ENCODE data around the gene TMEM33. TPM values are rescaled to one million over a fixed set of nuclear protein-coding genes. Genes with fewer than 3 reads are reported as not detected.

TMEM33 gene
- polyA plus RNA-seq, 1 of the 3 experiments (the other 2 are of a cell fraction), result 31.2 TPM

DNA sequence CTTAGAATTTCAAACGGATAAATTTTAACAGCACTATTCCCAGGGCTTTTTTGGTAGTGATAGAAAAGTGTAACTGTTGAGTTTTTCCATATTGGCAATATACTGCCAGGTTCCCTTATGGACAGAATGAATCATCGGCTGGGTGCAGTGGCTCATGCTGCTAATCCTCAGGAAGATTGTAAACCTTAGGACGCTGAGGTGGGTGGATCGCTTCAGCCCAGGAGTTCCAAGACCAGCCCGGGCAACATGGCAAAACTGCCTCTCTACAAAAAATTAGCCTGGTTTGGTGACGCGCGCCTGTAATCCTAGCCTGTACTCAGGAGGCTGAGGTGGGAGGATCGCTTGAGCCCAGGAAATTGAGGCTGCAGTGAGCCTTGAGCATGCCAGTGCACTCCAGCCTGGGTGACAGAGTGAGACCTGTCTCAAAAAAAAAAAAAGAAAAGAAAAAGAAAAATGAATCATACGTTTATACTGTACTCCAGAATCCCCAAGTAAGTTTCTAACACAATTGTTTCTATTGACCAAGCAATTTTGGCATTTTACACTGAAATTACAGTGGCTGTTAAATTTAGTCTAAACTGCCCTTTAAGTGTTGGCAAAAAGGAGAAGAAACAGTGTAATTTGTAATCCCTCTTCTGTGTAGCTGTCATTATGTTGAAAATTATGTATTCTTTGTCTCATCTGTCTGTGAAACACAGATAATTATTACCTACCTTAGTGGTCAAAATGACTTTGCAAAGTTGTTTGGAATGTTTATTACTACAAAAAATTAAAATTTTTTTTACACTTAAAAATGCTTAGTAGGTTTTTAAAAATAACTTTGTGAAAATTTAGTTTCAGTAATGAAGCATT is 56.9 kb downstream of the TMEM33 start:
- Histone ChIP-seq H3K9me2 (no peaks in the 10 kb centered on the region), H3K4me1 (ENCODE audit: control insufficient read depth in 1 of 2, insufficient read depth in 2 of 2, low read depth in 1 of 2, low read length in 1 of 2) (peaks cover 16 to 17% of the 10 kb centered on the region in 2 experiments; a peak in 3 of 4 replicates), H3K4me2 (peak overlapping the region; percentile 76), H3K79me2 (ENCODE audit: insufficient read depth) (peaks cover 81% of the 10 kb centered on the region), H4K20me1 (ENCODE audit: insufficient read depth) (peaks cover 23% of the 10 kb centered on the region), H3K4me3 (ENCODE audit: low read depth in 2 of 2, low read length in 1 of 2) (peak overlapping the region; percentile 71 to 98; a peak in 3 of 4 replicates), H3K27me3 (ENCODE audit: insufficient read depth) (no peaks in the 10 kb centered on the region), H3F3A (replicated peaks; ENCODE audit: insufficient read depth) (no peaks in the 10 kb centered on the region), H3K27ac (ENCODE audit: low read depth in 2 of 2, low read length in 1 of 2) (no peak overlapping the region), H2AFZ (ENCODE audit: low read depth) (no peak overlapping the region; the same call in 1 of the 2 replicates), H3K9ac (peak overlapping the region; percentile 85; the same call in 1 of the 2 replicates), H3K9me3 (no peaks in the 10 kb centered on the region), H3K36me3 (replicated peaks in 1 of 2; ENCODE audit: control insufficient read depth in 1 of 2, insufficient read depth in 2 of 2, low read length in 1 of 2) (peaks cover 6% of the 10 kb centered on the region in 2 experiments)
- POLR2A ChIA-PET, result no interaction called here
- DNase-seq, result no peak
- whole genome bisulfite sequencing (ENCODE audit: low lambda C conversion rate), result 74% methylated on average over 10 of the region's 10 CpGs
- TF ChIP-seq TAF1 (IDR thresholded peaks at IDR 0.05; ENCODE audit: borderline replicate concordance, low read depth, low read length), result no peak
- no peak for TF ChIP-seq EP300 (IDR thresholded peaks at IDR 0.05; ENCODE audit: borderline replicate concordance in 1 of 2, low read depth in 1 of 2, low read length in 1 of 2)
- no peak for TF ChIP-seq SIN3A (IDR thresholded peaks at IDR 0.05; ENCODE audit: borderline replicate concordance, low read depth, low read length)
- no peak for TF ChIP-seq EZH2phosphoT487 (IDR thresholded peaks at IDR 0.05; ENCODE audit: borderline replicate concordance, low read depth)
- TF ChIP-seq, protein P1, sequence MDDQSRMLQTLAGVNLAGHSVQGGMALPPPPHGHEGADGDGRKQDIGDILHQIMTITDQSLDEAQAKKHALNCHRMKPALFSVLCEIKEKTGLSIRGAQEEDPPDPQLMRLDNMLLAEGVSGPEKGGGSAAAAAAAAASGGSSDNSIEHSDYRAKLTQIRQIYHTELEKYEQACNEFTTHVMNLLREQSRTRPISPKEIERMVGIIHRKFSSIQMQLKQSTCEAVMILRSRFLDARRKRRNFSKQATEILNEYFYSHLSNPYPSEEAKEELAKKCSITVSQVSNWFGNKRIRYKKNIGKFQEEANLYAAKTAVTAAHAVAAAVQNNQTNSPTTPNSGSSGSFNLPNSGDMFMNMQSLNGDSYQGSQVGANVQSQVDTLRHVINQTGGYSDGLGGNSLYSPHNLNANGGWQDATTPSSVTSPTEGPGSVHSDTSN (IDR thresholded peaks at IDR 0.05), result no peak
- TF ChIP-seq TCF12 (IDR thresholded peaks at IDR 0.05), result no peak
- no peak for TF ChIP-seq ELF1 (IDR thresholded peaks at IDR 0.05)
- no peak for TF ChIP-seq SMC3 (IDR thresholded peaks at IDR 0.05; ENCODE audit: low read depth, low read length)
- TF ChIP-seq, protein P2, sequence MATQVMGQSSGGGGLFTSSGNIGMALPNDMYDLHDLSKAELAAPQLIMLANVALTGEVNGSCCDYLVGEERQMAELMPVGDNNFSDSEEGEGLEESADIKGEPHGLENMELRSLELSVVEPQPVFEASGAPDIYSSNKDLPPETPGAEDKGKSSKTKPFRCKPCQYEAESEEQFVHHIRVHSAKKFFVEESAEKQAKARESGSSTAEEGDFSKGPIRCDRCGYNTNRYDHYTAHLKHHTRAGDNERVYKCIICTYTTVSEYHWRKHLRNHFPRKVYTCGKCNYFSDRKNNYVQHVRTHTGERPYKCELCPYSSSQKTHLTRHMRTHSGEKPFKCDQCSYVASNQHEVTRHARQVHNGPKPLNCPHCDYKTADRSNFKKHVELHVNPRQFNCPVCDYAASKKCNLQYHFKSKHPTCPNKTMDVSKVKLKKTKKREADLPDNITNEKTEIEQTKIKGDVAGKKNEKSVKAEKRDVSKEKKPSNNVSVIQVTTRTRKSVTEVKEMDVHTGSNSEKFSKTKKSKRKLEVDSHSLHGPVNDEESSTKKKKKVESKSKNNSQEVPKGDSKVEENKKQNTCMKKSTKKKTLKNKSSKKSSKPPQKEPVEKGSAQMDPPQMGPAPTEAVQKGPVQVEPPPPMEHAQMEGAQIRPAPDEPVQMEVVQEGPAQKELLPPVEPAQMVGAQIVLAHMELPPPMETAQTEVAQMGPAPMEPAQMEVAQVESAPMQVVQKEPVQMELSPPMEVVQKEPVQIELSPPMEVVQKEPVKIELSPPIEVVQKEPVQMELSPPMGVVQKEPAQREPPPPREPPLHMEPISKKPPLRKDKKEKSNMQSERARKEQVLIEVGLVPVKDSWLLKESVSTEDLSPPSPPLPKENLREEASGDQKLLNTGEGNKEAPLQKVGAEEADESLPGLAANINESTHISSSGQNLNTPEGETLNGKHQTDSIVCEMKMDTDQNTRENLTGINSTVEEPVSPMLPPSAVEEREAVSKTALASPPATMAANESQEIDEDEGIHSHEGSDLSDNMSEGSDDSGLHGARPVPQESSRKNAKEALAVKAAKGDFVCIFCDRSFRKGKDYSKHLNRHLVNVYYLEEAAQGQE (IDR thresholded peaks at IDR 0.05; ENCODE audit: low read depth, low read length), result no peak
- TF ChIP-seq MXI1 (IDR thresholded peaks at IDR 0.05; ENCODE audit: low read depth, low read length), result no peak
- TF ChIP-seq GATA2 (CRISPR knock-in tag; IDR thresholded peaks at IDR 0.05), result no peak
- TF ChIP-seq FOXM1 (IDR thresholded peaks at IDR 0.05; ENCODE audit: low read depth), result no peak
- no peak for TF ChIP-seq TEAD4 (IDR thresholded peaks at IDR 0.05; ENCODE audit: borderline replicate concordance, insufficient read depth)
- TF ChIP-seq, protein P3, sequence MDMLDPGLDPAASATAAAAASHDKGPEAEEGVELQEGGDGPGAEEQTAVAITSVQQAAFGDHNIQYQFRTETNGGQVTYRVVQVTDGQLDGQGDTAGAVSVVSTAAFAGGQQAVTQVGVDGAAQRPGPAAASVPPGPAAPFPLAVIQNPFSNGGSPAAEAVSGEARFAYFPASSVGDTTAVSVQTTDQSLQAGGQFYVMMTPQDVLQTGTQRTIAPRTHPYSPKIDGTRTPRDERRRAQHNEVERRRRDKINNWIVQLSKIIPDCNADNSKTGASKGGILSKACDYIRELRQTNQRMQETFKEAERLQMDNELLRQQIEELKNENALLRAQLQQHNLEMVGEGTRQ (IDR thresholded peaks at IDR 0.05; ENCODE audit: borderline replicate concordance, low read depth, low read length), result no peak
- CTCF ChIA-PET, result no interaction called here
